Fibroblast of skin of back (primary cell): Measurements from ENCODE around the gene USP10.
A peak's percentile ranks its signal among the peaks of the same experiment; 100 is the strongest.

Source experiments
- DNase-seq: peaks from one replicate; pipeline ENCODE4 v3.0.0-alpha.2; 2013

The USP10 gene

DNA sequence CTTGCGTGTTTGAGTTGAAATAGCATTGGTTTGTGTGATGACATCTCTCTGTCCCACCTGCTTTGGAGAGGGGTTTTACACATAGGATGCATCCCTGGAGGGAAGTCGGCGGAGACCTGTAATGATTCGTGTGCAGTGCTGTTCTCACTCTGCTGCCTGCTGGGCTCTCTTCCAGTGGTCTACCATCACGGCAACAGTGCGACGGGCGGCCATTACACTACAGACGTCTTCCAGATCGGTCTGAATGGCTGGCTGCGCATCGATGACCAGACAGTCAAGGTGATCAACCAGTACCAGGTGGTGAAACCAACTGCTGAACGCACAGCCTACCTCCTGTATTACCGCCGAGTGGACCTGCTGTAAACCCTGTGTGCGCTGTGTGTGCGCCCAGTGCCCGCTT lies 78.9 kb downstream of the USP10 start:
- no peak for DNase-seq

DNA sequence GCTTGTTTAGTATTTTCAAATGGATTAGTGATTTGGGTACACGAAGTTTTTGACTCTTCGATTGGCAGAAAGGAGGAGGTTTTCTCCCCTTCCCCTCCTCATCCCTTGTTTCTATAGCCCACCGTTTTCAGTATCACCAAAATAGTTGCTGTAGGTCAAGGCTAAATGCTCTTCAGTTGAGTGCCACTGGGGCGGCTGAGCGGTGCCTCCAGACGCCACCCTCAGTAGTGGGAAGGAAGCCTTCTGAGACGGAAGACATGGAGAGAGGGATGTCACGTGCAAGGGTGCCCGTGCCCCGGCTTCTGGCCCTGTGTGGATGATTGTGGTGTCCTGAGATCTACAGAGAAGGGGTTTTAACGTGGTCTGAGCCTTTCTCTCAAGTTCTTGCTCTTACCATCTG lies 80.3 kb downstream of the USP10 start:
- DNase-seq, result no peak

DNA sequence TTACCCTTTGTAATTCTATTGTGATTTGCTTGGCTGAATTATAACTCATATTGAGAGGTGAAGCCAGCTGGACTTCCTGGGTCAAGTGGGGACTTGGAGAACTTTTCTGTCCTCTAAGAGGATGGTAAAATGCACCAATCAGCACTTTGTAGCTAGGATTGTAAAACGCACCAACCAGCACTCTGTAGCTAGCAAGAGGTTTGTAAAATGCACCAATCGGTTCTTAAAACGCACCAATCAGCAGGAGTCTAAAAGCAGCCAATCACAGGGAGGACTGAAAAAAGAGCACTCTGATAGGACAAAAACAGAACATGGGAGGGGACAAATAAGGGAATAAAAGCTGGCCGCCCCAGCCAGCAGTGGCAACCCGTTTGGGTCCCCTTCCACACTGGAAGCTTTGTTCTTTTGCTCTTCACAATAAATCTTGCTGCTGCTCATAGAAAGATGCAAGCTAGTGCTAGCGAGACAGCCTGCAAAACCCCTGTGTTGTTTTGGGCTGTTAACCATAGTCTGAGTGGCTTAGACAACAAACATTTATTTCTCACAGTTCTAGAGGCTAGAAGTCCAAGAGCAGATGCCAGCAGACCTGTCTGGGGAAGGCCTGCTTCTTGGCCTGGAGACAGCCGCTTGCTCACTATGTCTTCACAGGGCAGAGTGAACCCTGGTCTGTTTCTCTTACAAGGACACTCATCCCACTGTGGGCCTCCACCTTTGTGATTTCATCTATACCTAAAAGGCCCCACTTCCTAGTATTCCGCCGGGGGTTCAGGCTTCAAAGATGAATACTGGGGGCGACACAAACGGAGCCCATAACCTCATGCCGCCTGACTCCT lies 81.0 kb downstream of the USP10 start:
- DNase-seq, result no peak

DNA sequence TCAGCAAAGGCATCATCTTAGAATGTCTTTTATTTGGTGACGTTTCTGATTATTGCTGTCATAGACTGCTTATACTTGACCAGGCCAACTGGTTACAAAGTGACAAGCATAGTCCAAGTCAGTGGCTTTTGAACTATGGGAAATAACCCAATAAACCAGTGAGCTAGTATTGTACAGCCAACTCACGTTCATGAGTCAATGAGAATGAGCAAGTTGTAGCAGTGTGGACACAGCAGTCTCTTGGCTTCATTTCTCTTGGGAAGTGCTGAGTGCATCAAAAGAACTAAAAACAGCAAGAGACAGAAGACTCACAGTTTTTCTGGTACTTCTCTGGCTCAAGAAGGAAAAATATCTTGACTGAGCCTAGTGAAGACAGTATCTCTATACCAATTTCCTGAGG lies 83.0 kb downstream of the USP10 start:
- no peak for DNase-seq

DNA sequence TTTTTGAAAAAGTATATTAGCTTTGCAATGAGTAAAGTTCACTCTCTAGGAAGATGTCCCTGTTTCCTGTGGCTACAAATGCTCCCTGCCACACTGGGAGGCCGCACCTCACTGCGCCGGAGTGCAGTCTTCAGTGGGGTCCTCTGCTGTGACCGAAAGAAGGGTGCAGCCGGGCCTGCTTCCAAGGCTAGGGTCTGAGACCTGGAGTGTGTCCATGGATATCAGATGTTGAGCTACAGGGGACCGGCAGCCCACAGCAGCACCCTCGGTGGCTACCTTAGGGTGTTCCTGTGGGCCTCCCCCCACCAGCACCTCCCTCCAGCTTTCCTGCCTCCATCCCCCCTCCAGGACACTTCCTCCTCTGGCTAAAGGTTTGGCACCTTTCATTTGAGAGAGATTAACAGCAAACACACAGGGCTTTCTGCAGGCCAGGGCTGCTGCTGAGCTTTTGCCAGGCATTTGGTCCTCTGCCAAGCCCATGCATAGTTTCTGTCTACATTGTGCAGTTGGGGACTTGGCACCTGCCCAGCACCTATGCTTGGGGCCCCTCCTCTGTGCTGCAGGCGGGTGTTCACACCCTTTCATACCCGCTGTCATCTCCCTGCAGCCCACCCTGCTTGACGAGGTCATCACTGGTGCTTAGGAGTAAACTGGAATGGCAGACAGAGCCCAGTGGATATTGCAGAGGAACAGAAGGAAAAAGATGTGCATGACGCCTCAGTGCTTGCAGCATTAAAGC lies 86.2 kb downstream of the USP10 start:
- peak; percentile 76 for DNase-seq

DNA sequence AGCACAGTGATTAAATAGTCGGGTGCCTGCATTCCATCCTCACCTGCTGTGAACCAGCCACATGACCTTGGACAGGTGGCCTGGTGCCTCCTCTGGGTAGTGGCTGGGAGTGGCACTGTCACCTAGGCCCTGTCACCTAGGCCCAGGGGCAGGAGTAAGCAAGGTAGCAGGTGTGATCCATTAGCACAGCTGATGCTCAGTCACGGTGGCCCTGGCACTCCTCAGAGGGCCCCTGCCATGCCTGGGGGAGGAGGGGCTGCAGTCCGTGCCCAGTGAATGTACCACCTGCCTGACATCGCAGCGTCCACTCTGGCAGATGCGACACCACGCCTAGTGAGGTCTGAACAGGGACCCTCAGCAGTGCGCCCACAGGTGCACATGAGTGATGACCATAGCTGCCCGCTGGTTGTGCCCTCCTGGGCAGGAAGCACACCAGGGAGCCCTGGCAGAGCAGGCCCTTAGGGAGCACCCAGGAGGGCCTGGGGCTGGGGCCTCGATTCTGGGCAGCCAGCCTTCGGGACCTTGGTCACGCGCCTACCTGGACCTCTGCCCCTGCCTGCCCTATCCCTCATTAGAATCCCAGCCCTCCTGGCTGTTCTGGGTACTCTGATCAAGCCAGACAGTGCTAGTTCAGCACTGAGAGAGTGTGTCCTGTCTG lies 86.9 kb downstream of the USP10 start:
- DNase-seq, result no peak

DNA sequence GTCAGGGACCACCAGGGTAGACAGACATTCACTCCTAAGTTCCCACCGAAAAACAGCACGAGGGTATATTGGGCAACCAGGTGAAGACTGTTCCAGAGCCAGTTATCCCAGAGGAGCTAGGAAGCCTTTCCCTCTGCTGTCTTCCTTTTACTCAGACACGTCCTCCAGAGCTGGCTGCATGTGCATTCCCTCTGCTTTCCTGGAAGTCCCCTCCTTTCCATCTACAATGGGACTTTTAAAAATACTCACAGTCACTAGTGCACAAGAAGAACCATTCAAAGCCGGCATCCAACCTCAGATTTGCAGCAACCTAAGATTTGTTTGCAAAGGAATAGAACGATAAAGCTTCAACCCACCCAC lies 87.4 kb downstream of the USP10 start:
- no peak for DNase-seq

DNA sequence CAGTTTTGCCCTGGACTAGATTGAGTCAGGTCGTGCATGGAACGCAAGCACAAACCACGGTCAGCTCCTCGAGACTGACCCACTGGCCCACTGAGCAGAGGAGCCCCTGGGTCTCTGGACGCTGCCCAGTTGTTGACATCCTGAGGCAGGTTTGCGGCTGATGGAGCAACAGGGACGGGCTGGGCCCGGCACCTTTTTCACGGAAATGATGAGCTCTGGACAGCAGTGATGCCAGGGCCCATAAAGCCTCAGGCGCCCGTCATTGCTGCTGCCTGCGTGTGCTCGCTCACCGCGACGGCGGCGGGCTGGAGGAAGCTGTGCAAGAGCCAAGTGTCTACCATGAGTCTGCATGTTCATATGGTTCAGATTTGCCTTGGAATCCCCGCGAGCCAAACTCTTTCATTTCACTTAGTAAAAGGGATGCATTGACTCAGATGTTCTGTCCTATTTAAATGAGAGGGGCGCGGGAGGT lies 89.2 kb downstream of the USP10 start:
- DNase-seq, result peak; percentile 51

DNA sequence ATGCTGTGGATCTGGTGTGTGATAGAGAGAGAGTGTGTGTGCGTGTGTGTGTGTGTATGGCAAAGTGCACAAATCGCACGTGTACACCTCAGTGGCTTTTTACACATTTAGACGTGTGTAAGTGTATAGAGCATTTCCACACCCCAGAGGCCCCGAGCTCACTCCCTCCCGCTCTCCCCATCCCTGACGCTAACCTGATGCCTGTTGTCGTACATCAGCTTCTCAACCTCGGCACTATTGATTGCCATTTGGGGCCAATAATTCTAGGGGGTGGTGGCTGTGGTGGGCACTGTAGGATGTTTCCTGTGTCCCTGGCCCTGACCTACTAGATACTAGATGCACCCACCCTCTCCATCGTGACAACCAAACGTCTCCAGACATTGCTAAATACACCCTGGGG lies 89.6 kb downstream of the USP10 start:
- DNase-seq, result no peak

DNA sequence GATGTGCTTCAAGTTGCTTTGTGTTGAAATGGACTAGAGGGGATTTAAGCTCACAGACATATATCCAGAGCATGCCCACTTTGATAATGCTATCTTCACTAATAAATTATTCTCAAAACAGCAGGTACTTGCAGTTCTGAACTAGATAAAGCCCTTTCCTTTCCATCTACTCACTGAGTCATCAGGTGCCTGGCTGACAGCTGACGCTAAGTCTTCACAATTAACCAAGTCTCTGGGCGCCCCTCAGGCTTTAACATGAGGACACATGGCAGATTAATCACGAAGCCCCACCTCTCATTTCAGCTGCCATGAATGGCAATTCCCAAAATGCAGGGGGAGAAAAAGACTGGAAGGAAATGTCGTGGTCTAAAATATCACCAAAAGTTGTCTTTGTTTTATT lies 90.5 kb downstream of the USP10 start:
- no peak for DNase-seq

DNA sequence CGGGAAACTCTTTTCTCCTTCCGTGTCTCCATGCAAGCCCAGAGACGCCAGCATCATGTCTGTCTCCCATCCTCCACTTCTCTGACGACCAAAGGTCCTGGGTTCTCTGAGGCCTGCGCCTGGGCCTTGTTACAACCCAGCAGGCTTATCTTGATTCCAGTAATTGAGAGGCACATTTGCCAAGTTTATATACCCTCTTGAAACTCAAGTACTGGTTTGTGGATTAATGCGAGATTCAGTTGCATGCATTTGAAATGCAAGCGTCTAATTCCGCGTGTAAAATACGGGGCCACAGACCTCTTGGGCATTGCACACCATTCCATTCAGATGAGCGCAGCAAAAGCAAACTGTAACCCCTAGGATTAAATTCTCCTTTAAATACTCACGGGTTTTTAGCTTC lies 91.3 kb downstream of the USP10 start:
- peak; percentile 35 for DNase-seq

DNA sequence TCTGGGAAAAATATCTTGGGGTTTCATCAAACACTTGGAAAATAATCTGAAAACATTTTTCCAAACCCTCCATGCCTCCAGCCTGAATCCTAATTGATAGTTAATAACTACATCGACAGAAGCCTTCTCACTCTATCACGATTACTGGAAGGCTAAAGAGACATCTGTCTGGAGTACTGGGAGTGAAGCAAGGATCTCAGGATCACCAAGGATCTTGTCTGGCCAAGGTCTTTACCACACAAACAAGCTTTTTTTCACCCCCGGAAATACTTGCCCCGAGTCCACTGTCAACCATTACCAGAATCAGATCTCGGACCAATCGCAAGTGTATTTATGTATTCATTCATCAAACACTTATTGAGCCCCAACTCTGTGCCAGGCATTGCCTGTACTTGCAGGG lies 91.7 kb downstream of the USP10 start:
- DNase-seq, result no peak

DNA sequence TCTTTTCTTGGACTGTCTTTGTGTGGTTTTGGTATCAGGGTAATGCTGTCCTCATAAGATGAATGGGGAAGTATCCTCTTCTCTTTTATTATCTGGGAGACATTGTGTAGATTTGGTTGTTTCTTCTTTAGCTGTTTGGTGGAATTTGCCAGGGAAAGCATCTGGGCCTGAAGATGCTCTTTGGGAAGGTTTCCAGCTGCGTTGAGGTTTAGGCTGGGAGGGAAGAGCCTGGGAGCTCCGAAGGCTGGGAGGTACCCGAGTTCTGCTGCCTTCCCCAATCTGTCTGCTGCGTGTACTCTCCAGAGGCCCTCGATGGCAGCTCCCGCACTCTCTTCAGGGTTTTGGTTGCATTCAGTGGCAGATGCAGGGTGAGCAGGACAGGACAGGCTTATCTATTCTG lies 94.4 kb downstream of the USP10 start:
- DNase-seq, result no peak

DNA sequence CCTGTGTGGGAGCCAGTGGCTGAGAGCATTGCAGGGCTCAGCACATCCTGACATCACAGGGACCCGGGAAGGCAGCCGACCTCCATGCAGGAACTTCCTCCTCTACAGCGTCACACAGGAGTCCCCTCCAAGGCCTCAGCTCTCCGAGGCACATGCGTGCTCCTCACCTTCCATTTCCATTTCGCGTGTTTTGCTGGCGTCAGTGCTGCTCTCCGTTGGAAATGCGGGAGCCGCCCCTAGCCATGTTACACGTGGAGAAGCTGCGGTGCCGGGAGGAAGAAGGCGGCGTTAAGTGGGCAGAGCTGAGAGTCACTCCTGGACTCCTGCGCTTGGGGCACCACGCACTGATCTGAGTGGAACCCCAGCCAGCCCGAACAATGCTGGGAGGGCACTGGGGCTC lies 94.8 kb downstream of the USP10 start:
- DNase-seq, result no peak

DNA sequence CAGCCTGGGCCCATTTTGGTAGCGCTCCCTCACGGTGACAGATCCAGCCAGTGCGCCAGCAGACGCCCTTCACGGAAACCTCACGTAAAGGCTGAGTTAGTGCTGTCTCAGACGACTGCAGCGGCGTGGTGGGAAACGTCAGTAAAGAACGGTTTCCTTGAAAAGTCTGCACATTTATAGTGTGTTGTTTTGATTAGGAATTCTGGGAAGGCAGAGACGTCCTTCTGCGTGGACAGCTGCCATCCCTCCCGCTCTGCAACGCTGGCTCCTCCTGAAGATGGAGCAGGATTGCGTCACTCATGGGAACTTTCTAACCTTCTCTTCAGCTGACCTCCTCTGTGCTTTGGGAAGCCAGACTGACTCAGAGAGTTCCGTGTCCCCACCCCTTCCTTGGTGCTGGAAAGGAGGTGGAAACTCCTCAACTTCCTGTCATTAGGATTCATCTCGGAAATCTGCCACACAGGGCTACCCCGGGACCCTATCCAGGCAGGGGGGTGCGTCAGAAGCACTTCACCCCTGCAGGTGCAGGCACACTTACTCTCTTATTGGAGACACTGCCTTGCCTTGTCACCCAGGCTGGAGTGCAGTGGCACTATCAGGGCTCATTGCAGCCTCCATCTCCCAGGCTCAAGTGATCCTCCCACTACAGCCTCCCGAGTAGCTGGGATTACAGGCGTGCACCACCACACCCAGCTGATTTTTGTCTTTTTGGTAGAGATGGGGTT lies 95.7 kb downstream of the USP10 start:
- DNase-seq, result peak; percentile 88

DNA sequence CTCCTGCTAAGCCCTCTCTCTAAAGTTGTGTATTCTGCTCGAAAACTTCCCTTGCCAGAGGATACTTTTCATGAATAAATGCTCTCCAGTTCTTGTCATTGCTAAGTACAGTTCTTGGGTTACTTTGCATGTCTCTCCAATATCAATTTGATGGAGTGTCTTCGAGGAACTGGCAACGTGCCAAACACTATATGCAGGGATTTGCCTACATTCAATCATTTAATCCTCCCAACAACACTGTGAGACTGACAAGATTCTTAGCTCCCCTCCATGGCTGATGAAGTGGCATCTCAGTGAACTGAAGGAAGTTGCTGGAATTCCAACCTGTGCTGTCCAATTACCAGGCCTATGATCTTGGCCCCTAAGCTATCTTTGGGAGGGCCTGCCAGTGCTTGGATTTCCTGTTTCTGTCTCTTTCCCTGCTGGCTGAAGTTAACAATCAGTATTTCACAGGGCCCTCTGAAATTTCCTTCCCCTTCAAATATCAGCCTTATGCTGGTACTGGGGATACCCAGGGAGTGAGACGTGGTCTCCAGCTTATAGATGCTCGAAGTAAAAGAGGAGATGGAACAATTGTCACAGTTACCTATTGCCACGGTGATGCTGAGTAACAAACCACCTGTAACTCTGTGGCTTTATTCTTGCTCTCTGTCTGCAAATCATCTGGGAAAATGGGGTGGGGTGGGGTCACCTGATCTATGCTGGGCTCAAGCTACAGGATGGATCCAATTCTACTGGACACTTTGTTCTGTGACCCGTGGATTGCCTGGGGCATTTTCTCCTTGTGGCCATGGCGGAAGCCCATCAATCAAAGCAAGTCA lies 100.6 kb downstream of the USP10 start:
- no peak for DNase-seq

DNA sequence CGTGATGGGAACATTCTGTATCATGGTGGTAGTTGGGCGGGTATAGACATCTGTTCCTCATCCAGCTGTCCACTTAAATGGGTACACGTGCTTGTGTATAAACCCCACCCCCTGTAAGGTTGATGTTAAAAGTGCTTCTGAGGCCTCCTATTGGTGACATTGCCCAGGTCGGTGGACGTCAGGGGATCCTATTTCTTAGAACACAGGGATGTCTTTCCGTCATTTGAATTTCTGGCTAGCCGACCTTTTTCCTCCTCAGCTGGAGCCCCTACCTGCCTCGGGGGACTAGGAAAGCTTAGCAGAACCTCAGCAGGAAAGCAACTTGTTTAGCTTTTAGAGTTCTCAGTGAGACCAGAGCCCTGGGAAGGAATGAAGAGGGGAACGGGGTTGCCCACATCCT lies 103.3 kb downstream of the USP10 start:
- DNase-seq, result no peak

DNA sequence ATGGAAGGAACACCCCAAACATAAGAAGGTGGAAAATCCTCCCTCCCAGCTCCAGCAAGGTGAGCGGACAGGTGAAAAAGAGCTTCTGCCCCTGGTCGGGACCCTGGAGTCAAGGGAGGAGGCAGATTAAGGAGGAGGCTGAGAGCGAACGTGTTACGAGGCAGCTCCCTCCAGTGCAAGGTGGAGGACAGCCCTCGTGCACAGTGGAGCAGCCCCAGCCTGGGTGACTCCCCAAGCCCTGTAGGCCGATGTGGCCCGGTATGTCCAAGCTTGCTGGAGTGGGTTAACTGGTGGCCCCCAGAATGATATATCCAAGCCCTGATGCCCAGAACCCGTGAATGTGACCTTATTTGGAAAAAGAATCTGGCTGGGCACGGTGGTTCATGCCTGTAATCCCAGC lies 104.5 kb downstream of the USP10 start:
- no peak for DNase-seq

DNA sequence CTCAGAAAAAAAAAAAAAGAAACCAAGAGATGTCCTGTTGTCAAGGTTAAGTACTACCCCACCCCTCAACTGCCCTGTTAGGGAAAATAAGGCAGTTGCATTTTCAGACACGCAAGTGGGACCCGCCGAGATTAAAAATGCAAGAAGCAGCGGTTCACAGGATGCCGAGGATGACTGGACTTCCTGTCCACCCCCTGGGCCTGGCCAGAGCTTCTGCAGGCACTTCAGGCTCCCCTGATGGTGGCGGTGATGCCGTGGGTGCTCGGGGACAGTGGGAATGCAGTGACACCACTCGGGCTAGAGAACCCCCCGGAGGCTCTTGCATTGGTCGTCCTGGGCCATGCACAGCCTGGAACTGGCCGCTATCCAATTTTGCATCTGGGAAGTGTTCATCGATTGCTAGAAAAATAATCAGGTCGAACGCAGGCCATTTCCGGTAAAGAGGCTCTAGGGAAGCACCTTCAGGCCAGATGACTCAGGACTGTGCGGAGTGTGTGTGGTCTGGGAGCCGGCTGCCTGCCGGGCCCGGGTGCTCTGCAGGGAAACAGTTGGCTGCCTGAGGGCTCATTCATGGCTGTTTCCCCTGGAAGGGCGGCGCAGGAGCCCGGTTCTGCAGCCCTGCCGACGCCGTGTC lies 106.6 kb downstream of the USP10 start:
- DNase-seq, result peak; percentile 92

DNA sequence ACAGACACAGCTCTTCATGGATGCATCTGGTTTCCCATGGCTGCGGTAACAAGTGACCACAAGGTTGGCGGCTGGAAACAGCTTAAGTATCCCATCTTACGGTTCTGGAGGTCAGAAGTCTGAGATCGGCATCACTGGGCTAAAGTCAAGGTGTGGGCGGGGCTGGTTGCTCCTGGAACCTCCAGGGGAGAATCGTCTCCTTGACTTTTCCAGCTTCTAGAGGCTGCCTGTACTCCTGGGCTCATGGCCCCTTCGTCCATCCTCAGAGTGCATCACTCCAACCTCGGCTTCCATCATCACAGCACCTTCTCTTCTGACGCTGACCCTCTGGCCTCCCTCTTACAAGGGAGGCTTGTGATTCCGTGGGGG lies 107.1 kb downstream of the USP10 start:
- no peak for DNase-seq

DNA sequence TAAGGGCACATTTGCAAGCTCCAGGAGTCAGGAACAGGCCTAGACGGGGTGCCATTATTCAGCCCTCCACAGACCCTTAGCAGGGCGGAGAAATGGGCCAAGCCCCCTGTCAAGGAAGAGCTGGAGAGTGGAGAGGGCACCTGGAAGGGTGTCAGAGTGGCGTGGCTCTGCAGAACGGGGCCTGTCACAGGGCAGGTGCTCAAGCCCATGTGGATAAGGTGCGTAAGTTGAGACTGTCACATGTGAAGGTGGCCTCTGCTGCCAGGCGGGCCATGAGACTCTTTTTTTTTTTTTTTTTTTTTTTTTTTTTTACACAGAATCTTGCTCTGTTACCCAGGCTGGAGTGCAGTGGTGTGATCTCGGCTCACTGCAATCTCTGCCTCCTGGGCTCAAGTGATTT lies 108.0 kb downstream of the USP10 start:
- no peak for DNase-seq

DNA sequence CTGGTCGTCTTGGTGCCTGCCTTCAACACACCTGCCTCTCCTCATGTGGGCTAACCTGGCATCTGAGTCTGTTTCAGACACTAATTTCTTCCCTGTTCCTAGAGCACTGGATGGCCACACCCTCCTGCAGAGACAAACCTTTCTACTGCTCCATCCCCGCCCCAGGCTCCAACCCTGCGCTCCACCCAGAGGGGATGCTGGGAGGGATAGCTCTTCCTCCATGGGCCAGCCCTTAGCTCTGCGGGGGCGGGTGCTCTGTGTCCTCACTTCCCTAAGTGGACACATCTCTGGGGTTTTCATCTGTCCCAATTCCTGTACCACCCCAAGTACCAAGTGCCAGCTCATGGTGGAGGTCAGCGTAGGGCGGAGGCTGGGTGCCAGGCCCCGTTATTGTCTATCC lies 109.0 kb downstream of the USP10 start:
- DNase-seq, result no peak
